ENCODE data around the gene COMMD7.

Gene COMMD7

DNA sequence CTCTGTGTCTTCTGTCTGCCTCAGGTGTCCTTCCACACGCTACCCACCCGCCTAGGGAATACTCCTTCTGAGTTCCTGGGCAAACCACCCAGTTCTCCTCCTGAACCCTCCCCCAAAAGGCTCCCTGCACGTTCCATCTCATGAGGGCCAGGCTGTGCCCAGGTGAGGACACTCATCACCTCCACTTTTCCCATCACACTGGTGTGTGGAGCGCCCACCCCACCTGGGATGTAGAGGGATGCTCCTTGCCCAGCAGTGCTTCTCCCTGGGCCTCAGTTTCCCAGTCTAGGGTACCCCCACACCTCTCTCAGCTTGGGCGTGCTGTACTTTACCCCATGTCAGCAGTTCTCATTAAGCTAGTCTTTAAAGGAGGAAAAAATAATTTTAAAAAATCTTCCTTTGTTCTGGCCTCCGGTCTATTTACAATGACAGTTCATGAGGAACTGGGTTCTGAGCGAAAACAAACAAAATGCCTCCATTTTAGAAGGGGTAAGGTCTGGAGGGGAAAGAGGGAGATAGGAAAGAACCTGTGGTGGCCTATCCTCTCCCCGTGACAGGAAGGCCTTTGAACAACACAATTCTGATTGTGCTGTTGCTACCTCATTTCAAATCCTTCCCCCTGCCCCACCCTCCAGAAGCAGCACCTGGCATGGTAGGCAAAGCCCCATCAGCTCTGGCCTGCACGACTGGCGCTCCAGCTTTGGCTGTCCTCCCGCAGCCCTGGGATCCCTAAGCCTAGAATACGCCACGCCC, 67.9 kb downstream of the COMMD7 start:
- DNase-seq (ENCODE audit: low spot score): no peak

DNA sequence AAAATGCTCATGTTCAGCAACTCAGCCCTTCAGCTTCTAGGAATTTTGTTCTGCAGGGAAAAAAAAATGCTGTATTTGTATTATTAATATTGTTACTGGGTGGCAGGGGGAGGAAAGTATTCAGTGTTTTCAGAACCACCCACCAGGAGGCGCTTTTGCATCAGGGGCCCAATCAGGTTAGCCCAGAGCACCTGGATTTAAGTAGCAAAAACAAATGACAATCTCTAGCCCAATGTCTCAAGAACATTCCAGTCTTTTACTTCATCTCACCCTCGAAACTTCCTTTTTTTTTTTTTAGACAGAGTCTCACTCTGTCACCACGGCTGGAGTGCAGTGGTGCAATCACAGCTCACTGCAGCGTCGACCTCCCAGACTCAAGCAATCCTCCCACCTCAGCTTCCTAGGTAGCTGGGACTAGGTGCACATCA, 68.9 kb downstream of the COMMD7 start:
- DNase-seq (ENCODE audit: low spot score): peak; percentile 67

DNA sequence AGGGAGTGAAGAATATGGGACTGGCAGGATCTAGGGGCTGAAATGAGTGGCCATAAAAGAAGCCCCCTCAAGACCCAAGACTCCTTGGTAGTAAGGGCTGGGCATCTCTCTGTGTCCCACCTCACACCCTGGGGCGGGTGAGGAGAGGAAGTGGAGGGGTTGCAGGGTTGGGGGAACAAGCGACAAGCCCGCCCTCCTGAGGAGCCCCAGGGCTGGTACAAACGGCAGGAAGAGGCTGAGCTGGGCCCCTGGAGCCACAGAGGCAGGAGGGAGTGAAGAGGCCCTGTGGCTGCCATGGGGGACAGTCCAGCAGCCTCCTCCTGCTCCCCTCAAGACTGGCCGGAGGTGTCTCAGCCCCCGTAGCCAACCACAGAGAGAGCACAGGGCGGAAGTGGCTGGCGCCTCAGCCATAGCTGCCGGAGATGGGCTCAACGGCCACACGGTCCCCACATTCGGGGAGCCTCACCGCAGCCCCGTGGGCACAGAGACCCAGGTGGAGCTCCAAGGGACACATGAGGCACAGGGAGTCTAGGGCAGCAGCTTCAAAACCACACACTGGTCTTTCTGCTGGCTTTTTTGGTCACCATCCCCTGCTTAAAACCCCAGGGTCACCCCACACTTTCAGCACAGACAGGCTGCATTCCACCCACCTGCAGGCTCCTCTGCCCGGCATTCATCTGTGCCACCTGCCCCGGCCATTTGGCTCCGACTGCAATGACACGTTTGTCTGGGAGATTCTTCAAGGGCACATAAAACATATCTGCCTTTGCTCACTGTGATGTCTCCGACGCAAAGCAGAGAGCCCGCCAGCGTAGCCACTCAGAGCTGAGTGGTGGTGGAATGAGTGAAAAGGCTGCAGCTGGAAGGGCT, 70.0 kb downstream of the COMMD7 start:
- peak; percentile 14 for DNase-seq (ENCODE audit: low spot score)

DNA sequence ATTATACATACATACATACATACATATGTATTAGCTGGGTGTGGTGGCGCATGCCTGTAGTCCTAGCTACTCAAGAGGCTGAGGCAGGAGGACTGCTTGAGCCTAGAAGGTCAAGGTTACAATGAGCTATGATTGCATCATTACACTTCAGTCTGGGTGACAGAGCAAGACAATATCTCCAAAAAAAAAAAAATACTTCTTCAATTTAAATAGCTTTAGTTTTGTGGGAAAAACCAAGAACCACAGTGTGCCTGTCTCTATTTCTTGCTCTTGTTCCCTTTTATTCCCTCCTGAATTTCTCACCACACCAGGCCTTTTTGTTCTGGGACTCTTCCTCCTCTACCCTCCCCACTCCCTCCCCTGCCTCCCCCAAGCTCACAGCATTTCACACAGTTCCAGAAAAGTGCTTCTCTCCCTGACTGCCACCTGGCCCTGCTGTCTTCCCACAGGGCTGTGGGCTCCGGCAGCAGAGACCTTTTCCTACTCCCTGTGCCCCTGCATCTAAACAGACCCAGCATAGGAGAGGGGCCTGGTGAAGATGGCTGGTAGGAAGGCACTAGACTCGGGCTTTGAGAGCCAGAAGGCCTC, 70.8 kb downstream of the COMMD7 start:
- DNase-seq (ENCODE audit: low spot score): no peak

DNA sequence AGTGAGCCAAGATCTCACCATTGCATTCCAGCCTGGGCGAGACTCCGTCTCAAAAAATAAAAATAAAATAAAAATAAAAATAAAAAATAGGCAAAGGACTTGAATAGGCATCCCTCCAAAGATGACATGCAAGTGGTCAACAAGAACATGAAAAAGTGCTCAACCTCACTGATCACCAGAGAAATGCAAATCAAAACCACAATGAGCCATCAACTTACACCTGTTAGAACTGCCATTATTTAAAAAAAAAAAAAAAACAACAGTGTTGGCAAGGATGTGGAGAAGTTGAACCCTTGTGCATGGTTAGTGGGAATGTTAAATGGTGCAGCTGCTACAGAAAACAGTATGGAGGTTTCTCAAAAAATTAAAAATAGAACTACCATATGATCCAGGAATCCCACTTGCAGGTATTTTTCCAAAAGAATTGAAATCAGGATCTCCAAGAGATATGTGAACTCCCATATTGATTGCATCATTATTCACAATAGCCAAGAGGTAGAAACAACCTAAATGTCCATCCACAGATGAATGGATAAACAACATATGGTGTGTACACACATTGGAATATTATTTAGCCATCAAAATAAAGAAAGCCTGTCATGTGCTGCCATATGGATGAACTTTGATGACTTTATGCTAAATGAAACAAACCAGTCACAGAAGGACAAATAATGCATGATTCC, 72.4 kb downstream of the COMMD7 start:
- DNase-seq (ENCODE audit: low spot score): no peak

DNA sequence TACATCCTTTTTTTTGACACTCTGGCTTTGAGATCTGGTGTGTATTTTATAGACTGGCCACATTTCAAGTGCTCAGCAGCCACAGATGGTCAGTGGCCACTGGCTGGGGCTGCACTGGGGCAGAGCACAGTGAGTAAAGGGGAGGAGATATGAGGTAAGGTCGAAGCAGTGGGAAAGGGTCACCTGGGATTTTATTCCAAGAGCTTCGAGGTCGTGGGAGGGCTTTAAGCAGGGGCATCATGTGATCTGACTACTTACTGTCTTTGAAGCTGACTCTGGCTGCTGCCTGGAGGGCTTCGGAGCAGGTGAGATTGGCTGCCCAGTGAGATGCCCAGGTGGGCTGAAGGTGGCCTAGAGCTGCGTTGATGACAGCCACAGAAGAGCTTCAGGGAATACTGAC, 76.2 kb downstream of the COMMD7 start:
- DNase-seq (ENCODE audit: low spot score): no peak

DNA sequence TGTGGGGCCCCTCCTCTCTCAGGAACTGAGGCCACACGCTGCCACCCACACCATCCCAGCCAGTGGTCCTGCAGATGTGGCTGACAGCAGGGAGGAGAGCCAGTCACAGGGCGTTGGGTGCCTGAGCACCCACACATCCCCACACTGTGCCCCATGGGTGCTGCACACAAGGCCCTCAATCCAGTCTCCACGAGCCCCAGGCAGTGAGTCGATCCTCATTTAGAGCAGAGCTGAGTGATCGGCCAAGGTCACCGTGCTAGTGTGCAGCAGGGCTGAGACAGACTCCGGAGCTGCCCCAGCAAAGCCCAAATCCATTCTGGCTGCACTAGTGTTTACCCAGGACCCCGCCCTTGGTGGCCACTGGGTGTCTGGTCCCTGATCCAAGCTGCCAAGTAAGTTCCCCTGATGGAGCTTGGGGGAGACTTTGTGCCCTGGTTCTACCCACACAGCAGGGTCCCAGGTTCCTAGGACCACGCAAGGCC, 78.5 kb downstream of the COMMD7 start:
- no peak for DNase-seq (ENCODE audit: low spot score)

DNA sequence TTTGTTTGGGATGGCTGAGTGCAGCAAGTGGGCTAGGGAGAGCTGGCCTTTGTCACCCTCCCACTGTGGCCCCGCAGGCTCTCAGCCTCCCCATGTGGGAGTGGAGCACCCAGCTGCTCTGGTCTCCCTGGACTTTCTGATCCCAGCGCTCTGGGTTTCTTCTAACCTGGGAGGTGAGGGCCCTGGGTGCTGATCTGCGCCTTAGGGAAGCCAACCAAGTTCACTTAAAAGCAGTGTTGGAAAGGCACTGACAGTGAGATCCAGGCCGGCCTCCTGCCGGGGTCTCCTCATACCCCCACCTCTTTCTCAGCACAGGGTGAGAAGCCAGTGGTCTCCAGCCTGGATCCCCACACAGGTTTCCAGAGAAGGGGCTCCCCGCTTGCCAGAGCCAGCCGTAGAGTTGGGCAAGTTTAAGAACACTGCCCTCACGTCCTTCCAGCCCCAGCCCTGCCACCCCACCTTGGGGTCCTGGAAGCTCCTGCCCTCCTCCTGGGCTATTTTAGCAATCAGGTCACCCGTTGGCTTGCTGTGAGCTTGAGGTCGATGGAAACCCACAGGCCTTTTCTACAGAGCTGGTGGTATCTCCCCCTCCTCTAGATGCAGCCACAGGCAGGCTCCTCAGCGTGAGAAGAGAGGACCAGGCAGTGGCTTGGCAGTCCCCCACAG, 79.1 kb downstream of the COMMD7 start:
- no peak for DNase-seq (ENCODE audit: low spot score)

DNA sequence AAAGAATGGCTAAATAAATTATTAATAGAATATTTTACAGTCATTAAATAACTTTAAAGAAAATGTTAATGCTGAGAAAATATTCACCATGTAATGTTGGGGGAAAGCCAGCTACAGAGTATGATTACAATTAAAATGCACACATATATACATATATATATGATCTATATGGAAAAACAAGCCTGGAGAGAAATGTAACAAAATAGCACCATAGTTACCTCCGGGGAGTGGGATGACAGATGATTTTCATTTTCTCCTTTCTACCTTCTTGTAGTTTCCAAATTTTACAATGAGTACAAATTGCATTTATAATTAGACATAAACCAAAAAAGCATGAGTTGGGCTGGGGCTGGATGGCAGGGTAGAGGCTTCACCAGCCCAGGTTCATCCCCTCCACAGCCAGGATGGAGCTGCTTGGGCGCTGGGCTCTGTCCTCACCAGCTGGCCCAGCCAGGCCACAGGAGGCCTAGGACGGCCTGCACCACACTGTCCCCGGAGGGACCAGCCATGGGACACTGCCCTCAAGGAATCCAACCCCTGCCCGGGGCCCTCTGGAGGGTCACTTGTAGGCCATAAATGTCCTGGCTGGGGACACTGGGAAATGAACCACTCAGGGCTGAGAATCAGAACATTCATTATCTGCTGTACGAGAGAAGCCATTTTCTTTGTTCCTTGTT, 79.8 kb downstream of the COMMD7 start:
- DNase-seq (ENCODE audit: low spot score): no peak

DNA sequence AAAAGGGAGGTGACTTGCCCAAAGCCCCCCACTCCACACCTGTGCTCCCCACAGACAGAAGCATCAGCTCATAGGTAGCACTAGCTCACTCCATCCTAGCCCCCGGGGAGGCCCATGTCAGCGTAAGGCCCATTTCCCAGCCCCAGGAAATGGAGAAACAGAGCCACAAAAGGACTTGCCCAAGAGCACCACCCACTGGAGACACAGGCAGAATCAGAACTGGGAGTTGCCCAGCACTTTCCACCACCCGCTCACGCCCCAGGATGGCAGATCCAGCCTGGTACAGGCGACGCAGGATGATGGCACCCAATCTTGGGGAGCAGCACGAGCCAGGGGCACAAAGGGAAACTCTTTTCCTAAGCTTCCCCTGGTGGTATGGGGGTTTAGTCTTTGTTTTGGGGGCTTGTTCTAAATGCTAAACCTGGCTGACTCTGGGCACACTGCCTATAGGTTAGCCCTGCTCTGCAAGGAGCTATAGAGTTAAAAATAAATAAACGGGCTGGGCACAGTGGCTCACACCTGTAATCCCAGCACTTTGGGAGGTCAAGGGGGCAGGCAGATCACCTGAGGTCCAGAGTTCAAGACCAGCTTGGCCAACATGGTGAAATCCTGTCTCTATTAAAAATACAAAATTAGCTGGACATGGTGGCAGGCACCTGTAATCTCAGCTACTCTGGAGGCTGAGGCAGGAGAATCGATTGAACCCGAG, 81.3 kb downstream of the COMMD7 start:
- no peak for DNase-seq (ENCODE audit: low spot score)

DNA sequence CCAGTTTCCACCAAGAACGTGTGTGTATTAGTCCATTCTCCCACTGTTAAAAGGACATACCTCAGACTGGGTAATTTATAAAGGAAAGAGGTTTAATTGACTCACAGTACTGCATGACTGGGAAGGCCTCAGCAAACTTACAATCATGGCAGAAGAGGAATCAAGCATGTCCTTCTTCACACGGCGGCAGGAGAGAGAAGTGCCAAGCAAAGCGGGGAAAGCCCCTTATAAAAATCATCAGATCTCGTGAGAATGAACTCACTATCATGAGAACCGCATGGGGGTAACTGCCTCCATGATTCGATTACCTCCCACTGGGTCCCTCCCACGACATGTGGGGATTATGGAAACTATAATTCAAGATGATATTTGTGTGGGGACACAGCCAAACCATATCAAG, 82.6 kb downstream of the COMMD7 start:
- DNase-seq (ENCODE audit: low spot score): no peak

DNA sequence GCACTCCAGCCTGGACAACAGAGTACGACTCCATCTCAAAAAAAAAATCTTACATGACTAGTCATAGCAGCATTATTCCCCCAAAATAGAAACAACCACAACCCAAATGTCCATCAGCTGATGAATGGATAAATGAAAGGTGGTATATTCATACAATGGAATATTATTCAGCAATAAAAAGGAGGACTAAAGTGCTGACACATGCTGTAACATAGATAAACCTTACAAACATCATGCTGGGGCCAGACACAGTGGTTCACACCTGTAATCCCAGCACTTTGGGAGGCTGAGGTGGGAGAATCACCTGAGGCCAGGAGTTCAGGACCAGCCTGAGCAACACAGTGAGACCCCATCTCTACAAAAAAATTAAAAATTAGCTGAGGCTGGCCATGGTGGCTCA, 86.4 kb downstream of the COMMD7 start:
- no peak for DNase-seq (ENCODE audit: low spot score)

DNA sequence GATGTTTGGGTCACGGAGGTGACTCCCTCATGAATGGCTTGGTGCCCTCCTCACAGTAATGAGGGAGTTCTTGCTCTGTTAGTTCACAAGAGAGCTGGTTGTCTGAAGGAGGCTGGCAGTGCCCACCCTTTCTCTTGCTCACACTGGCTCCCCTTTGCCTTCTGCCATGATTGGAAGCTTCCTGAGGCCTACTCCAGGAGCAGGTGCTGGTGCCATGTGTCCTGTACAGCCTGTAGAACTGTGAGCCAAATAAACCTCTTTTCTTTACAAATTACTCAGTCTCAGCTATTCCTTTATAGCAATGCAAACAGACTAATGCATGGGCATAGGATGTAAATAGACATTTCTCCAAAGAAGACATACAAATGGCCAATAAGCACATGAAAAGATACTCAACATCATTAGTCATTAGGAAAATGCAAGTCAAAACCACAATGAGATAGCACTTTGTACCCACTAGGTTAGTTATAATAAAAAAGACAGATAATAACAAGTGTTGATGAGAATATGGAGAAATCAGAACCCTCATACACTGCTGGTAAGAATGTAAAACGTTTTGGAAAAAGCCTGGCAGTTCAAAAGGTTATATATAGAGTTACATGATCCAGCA, 87.3 kb downstream of the COMMD7 start:
- DNase-seq (ENCODE audit: low spot score): no peak

DNA sequence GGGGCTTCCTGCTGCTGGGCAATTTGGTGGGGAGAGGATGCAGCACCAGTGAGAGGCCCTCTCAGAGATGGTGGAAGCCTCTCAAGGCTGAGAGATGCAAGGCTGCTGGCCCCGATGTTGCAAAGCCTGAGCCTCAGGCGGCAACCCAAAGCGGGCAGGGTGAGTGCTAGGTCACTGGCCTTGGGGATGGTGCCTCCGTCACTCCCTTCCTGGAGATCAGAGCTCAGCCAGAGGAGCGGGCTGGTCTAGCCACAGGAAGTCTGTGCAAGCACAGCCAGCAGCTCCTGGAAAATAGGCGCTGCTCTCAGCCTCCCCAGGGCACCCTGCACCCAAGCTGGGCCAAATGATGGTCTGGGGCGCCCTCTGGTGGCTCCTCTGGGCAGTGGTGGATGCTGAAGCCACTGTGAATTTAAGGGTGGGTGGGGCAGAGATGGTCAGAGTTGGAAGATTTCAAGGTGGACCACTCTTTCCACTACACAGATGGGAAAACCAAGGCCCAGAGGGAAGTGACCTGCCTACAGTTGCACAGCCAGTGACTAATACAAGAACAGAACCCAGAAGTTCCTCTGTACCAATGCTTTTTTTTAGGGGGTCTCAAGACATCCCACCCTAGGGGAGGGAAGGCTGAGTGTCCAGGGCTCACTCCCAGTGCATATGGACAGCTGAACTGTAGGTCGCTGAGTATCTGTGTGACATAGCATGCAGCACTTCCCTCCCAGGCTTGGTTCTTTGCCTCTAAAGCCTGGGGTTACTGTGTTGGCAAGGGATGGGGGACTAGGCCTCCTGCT, 90.3 kb downstream of the COMMD7 start:
- DNase-seq (ENCODE audit: low spot score): peak; percentile 90

Data from CD4-positive, alpha-beta T cell treated with Interleukin-6 at 100 ng/mL for 8 hours (primary cell).